Vagina (tissue), 2 donors: Measurements from ENCODE around the gene SRRM3. TPM values are rescaled to one million over a fixed set of nuclear protein-coding genes. Genes with fewer than 3 reads are reported as not detected.
"Not testable (repeated sequence)": the region's sequence is repeated elsewhere in the genome, so short reads cannot be mapped to it uniquely, and the experiment has no call there.

Experiments
- DNase-seq, 2 donors: peaks; one replicate each; pipeline ENCODE4 v3.0.0-alpha.2; 2017; ENCODE audit errors: extremely low spot score in 2 of 2
- H3K27ac ChIP-seq: fragments of 200-600 bp; sonication (generic); one replicate; pipeline ENCODE4 v1.5.1; 2019
- H3K27me3 ChIP-seq: fragments of 200-600 bp; sonication (generic); one replicate; pipeline ENCODE4 v1.5.1; 2019
- H3K36me3 ChIP-seq, 2 donors: fragments of 200-600 bp; sonication (generic); one replicate each; pipeline ENCODE4 v1.5.1; 2017 to 2019
- H3K4me1 ChIP-seq: fragments of 200-600 bp; sonication (generic); one replicate; pipeline ENCODE4 v1.5.1; 2019
- H3K4me3 ChIP-seq, 2 donors: fragments of 200-600 bp; sonication (generic); 1 replicate in 1 of 2; 2 replicates in 1 of 2; pipeline ENCODE4 v1.5.1; 2016 to 2019
- H3K9me3 ChIP-seq: fragments of 200-600 bp; sonication (generic); one replicate; pipeline ENCODE4 v1.5.1; 2019
- POLR2A ChIP-seq, 2 donors: fragments of 450-650 bp; IDR thresholded peaks; one replicate each; pipeline ENCODE4 v1.6.1; 2017; ENCODE audit warnings: antibody characterized with exemption in 2 of 2, mild to moderate bottlenecking in 2 of 2, moderate library complexity in 2 of 2
- POLR2AphosphoS5 ChIP-seq, 2 donors: sonication (generic); formaldehyde crosslinking; IDR thresholded peaks; one replicate each; pipeline ENCODE4 v1.9.0; 2017; ENCODE audit warnings: antibody characterized with exemption in 2 of 2, mild to moderate bottlenecking in 2 of 2, low read depth in 1 of 2; ENCODE audit not compliant: insufficient read depth in 1 of 2
- intact Hi-C: fragments of 100-400 bp; cut with DNase I; formaldehyde crosslinking; loops from one replicate; pipeline ENCODE4 v1.15.1; 2023
- total RNA-seq: library from RNA; depleted of rRNA; stranded (reverse); fragments of >200 nt; gene quantifications from one replicate; pipeline ENCODE4 v1.2.3, GENCODE V29; 2016
- TF ChIP-seq, protein P1 (sequence below), 3 experiments: fragments of 450-650 bp in 2 of 3; fragments of 200-600 bp in 1 of 3; sonication (generic) in 1 of 3; IDR thresholded peaks; one replicate each; pipeline ENCODE4 v1.5.1; 2017 to 2019; ENCODE audit warnings: antibody characterized with exemption in 3 of 3, mild to moderate bottlenecking in 2 of 3, moderate library complexity in 2 of 3

The SRRM3 gene
- total RNA-seq, 1 donor from 2014 or later: 9.8 TPM

DNA sequence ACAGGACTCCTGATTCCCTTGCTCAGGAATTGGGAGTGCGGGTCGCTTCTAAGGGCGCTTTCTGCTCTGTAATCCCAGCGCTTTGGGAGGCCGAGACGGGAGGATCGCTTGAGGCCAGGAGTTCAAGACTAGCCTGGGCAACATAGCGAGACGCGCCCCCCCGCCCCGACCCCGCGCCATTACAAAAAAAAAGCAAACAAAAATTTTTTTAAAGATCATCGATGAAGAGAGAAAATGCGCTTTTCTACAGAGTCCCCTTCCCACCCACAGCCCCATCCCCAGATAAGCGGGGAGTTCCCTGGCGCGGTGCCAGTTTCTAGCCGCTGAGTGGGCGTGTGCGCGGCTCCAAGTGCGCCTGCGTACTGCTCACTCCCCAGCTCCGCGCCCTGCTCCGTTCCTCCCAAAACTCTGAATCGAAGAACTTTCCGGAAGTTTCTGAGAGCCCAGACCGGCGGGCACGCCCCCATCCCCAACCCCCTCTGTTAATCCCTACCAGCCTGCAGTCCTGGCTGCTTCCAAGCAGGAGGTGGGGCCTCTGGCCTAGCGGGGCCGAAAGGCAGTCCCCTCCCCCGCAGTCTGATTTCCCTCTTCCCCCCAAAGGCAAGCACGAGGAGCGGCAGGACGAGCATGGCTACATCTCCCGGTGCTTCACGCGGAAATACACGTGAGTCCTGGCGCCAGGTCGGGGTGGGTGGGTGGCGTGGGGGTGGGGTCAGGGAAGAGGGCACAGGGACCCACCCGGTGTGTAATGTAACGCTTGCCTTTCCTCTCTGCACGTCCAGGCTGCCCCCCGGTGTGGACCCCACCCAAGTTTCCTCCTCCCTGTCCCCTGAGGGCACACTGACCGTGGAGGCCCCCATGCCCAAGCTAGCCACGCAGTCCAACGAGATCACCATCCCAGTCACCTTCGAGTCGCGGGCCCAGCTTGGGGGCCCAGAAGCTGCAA lies 101.8 kb downstream of the SRRM3 start:
- H3K9me3 ChIP-seq: no peaks in the 10 kb centered on the region
- peak overlapping the region; percentile 100 for H3K27ac ChIP-seq
- DNase-seq: no peak
- TF ChIP-seq, protein P1, sequence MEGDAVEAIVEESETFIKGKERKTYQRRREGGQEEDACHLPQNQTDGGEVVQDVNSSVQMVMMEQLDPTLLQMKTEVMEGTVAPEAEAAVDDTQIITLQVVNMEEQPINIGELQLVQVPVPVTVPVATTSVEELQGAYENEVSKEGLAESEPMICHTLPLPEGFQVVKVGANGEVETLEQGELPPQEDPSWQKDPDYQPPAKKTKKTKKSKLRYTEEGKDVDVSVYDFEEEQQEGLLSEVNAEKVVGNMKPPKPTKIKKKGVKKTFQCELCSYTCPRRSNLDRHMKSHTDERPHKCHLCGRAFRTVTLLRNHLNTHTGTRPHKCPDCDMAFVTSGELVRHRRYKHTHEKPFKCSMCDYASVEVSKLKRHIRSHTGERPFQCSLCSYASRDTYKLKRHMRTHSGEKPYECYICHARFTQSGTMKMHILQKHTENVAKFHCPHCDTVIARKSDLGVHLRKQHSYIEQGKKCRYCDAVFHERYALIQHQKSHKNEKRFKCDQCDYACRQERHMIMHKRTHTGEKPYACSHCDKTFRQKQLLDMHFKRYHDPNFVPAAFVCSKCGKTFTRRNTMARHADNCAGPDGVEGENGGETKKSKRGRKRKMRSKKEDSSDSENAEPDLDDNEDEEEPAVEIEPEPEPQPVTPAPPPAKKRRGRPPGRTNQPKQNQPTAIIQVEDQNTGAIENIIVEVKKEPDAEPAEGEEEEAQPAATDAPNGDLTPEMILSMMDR (IDR thresholded peaks at IDR 0.05): no peak
- TF ChIP-seq POLR2A (IDR thresholded peaks at IDR 0.05) (peak; percentile 58 to 77), POLR2AphosphoS5 (IDR thresholded peaks at IDR 0.05; ENCODE audit: insufficient read depth in 1 of 2, low read depth in 1 of 2) (peak; percentile 84 to 90)
- intact Hi-C loops: no loop called here
- peaks cover 51% of the 10 kb centered on the region for H3K4me1 ChIP-seq
- H3K27me3 ChIP-seq: no peaks in the 10 kb centered on the region
- H3K4me3 ChIP-seq: peak overlapping the region; percentile 84 to 90
- peaks cover 0 to 6% of the 10 kb centered on the region in 2 donors for H3K36me3 ChIP-seq

DNA sequence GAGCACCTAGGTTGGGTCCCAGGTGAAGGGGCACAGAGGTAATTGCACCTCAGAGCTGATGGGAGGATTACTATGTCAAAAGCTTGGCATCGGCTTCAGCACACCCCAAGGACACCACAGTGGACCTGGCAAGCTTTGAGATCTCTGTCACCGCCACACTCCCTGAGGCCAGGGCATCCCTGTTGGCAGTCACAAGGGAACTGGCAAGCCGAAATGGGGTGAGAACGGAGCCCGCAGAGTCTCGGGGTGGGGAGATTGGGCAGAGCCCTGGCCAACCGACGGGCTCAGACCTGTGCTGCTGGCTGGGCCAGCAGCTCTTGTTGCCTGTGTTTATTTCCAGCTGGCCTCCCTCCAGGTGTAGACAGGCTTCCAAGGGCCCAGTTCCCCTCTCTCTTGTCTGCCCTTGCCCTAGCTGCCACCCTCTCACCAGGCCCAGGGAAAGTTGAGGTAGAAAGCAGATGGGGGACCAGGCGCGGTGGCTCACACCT lies 103.2 kb downstream of the SRRM3 start:
- Histone ChIP-seq H3K9me3 (no peaks in the 10 kb centered on the region), H3K36me3 (peaks cover 0 to 6% of the 10 kb centered on the region in 2 donors), H3K4me1 (peaks cover 46% of the 10 kb centered on the region), H3K27ac (peak overlapping the region; percentile 100), H3K27me3 (no peaks in the 10 kb centered on the region), H3K4me3 (peak overlapping the region; percentile 84 to 90)
- intact Hi-C loops: no loop called here
- DNase-seq: peak in 1 of 2 donors; percentile 92
- TF ChIP-seq POLR2A (IDR thresholded peaks at IDR 0.05): no peak
- peak; percentile 57 to 79 for TF ChIP-seq POLR2AphosphoS5 (IDR thresholded peaks at IDR 0.05; ENCODE audit: insufficient read depth in 1 of 2, low read depth in 1 of 2)

DNA sequence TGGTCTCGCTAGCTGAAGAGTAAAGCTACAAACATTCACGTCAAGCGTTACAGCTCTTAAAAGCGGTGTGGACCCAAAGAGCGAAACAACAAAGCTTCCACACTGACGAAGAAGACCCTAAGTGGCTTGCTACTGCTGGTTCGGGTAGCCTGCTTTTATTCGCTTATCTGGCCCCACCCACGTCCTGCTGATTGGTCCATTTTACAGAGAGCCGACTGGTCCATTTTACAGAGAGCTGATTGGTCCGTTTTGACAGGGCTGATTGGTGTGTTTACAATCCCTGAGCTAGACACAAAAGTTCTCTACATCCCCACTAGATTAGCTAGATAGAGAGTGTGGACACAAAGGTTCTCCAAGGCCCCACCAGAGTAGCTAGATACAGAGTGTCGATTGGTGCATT lies 107.2 kb downstream of the SRRM3 start:
- H3K4me3 ChIP-seq, DNase-seq, H3K36me3 ChIP-seq, H3K9me3 ChIP-seq, H3K27me3 ChIP-seq: not testable (repeated sequence)
- H3K4me1 ChIP-seq: peaks cover 45% of the 10 kb centered on the region
- intact Hi-C loops: loop anchor here (2.0 kb wide), 1 partner anchor 132 kb away; no protein-coding TSS in a partner anchor
- peak overlapping the region; percentile 100 for H3K27ac ChIP-seq

DNA sequence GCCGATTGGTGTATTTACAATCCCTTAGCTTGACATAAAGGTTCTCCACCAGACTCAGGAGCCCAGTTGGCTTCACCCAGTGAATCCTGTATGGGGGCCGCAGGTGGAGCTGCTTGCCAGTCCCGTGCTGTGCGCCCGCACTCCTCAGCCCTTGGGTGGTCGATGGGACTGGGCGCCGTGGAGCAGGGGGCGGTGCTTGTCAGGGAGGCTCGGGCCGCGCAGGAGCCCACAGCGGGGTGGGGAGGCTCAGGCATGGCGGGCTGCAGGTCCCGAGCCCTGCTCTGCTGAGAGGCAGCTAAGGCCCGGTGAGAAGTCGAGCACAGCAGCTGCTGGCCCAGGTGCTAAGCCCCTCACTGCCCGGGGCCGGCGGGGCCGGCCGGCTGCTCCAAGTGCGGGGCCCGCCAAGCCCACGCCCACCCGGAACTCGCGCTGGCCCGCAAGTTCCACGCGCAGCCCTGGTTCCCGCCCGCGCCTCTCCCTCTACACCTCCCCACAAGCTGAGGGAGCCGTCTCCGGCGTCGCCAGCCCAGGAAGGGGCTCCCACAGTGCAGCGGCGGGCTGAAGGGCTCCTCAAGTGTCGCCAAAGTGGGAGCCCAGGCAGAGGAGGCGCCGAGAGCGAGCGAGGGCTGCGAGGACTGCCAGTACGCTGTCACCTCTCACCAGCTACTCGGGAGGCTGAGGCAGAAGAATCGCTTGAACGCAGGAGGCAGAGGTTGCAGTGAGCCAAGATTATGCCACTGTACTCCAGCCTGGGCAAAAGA lies 107.8 kb downstream of the SRRM3 start:
- not testable (repeated sequence) for H3K9me3 ChIP-seq, DNase-seq, H3K4me3 ChIP-seq, H3K27me3 ChIP-seq, H3K36me3 ChIP-seq
- intact Hi-C loops: loop anchor here (2.0 kb wide), 1 partner anchor 133 kb away; no protein-coding TSS in a partner anchor
- Histone ChIP-seq H3K27ac (peak overlapping the region; percentile 100), H3K4me1 (peaks cover 39% of the 10 kb centered on the region)

DNA sequence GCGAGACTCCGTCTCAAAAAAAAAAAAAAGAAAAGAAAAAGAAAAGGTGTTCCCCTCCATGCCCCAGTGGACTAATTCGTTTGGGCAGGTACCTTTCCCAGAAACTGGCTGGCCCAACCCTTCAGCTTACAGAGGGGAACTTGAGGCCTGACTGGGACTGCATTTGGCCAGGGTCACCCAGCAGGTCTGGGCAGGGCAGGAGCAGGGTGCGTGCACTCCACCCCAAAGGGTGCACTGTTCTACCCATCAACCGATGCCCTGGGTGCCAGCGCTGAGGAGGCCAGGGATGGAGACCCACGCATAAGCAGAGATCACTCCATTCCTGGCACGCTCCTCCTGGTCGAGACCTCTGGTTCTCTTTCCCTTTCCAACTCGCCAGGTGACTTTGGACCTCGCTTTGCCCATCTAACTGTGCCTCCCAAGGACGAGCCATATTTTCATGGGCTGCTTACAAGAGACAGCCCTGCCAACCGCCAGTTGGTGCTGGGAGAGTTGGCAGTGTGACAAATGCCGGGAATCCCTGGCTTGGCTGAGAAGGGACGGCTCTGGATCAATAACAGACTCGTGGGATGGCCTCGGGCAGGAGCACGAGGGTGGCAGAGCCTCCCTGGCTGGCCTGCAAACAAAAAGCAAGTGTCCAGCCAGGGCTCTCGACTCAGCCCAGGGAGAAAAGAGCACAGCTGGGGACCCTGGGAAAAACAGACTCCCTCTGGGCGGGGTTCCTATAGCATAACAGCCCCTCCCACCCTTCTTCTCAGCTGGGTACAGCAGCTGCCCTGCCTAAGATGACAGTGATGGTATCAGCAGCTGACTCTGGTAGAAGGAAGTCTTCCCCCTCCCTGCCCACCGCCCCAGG lies 108.6 kb downstream of the SRRM3 start:
- Histone ChIP-seq H3K27ac (peak overlapping the region; percentile 100), H3K4me3 (no peak overlapping the region)
- intact Hi-C loops: no loop called here

DNA sequence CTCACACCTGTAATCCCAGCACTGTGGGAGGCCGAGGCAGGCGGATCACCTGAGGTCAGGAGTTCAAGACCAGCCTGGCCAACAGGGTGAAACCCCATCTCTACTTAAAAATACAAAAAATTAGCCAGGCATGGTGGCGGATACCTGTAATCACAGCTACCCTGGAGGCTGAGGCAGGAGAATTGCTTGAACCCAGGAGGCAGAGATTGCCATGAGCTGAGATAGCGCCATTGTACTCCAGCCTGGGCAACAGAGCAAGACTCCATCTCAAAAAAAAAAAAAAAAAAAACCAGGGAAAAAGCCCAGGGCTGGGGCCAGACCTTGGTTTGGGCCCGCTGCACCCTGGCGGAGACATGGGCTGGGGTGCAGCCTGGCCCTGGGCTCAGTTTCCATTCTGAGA lies 110.1 kb downstream of the SRRM3 start:
- H3K27ac ChIP-seq: peak overlapping the region; percentile 100
- H3K4me3 ChIP-seq, intact Hi-C loops, H3K36me3 ChIP-seq, H3K27me3 ChIP-seq, DNase-seq, H3K9me3 ChIP-seq: not testable (repeated sequence)
- H3K4me1 ChIP-seq: peaks cover 16% of the 10 kb centered on the region

More for the DNA sequence above, 108.6 kb downstream of the SRRM3 start:
- Histone ChIP-seq H3K4me1 (peaks cover 30% of the 10 kb centered on the region), H3K9me3 (no peaks in the 10 kb centered on the region), H3K27me3 (no peaks in the 10 kb centered on the region), H3K36me3 (no peaks in the 10 kb centered on the region)
- TF ChIP-seq POLR2AphosphoS5 (IDR thresholded peaks at IDR 0.05; ENCODE audit: insufficient read depth in 1 of 2, low read depth in 1 of 2) (peak in 1 of 2 donors; percentile 29), POLR2A (IDR thresholded peaks at IDR 0.05) (no peak)
- TF ChIP-seq, protein P1 (IDR thresholded peaks at IDR 0.05): no peak
- DNase-seq: peak in 1 of 2 donors; percentile 86
